ENCODE data around the gene RNF6. TPM values are rescaled to one million over a fixed set of nuclear protein-coding genes. Genes with fewer than 3 reads are reported as not detected.
A peak's percentile ranks its signal among the peaks of the same experiment; 100 is the strongest.

RNF6 gene
- total RNA-seq, result 10 to 100 TPM; 21.5 to 24.7 (median 21.8) TPM
- 11.1 TPM for polyA plus RNA-seq
- long read RNA-seq, donor 1, transcript RNF6-203 (5 exons, 3,706 nt), result major isoform, 32 of 57 reads
- long read RNA-seq, donor 1, transcript RNF6-201 (5 exons, 3,282 nt), result minor isoform, 14 of 57 reads
- long read RNA-seq, donor 1, partial matches to known transcripts, result 2 of 57 reads
- long read RNA-seq, donor 1, other reads (novel, unspliced or antisense), result 9 of 57 reads
- long read RNA-seq, donor 2, transcript RNF6-201 (5 exons, 3,282 nt), result minor isoform, 7 of 19 reads
- long read RNA-seq, donor 2, transcript RNF6-203 (5 exons, 3,706 nt), result major isoform, 9 of 19 reads
- long read RNA-seq, donor 2, partial matches to known transcripts, result 0 of 19 reads
- long read RNA-seq, donor 2, other reads (novel, unspliced or antisense), result 3 of 19 reads
- long read RNA-seq, donor 3, transcript RNF6-203 (5 exons, 3,706 nt), result major isoform, 83 of 195 reads
- long read RNA-seq, donor 3, transcript RNF6-201 (5 exons, 3,282 nt), result minor isoform, 71 of 195 reads
- long read RNA-seq, donor 3, partial matches to known transcripts, result 8 of 195 reads
- long read RNA-seq, donor 3, other reads (novel, unspliced or antisense), result 31 of 195 reads
- long read RNA-seq, donor 4, transcript RNF6-203 (5 exons, 3,706 nt), result major isoform, 19 of 36 reads
- long read RNA-seq, donor 4, transcript RNF6-201 (5 exons, 3,282 nt), result minor isoform, 8 of 36 reads
- long read RNA-seq, donor 4, partial matches to known transcripts, result 2 of 36 reads
- long read RNA-seq, donor 4, other reads (novel, unspliced or antisense), result 7 of 36 reads

GRCh38 chr13:26221721-26222519 lies at the start of gene RNF6:
Gene RNF6, minus strand, starts transcription at chr13:26222314. Its CDS starts 2,665 bp downstream, at chr13:26219649.
- no peaks in the 10 kb centered on the region for H3K9me3 ChIP-seq (ENCODE audit: control insufficient read depth, low read length)
- intact Hi-C loops (cut with DNase I), result no loop called here
- peak; percentile 94 to 98 (median 94) for DNase-seq
- H3K4me3 ChIP-seq (ENCODE audit: low read length), result peak within 1 kb of the TSS; percentile 76
- under 1% methylated on average over 67 of the region's 67 CpGs for WGBS
- peak within 1 kb of the TSS; percentile 96 for H3K27ac ChIP-seq (ENCODE audit: low read length)
- H3K27me3 ChIP-seq (ENCODE audit: control insufficient read depth, insufficient read depth), result no peaks in the 10 kb centered on the region
- no peaks in the 10 kb centered on the region for H3K4me1 ChIP-seq (ENCODE audit: control insufficient read depth, insufficient read depth, low read length)
- peak; percentile 99 for ATAC-seq

- H3K9me3 ChIP-seq (ENCODE audit: control insufficient read depth, low read length), result no peaks in the 10 kb centered on the region
- H3K27ac ChIP-seq (ENCODE audit: low read length), result no peak overlapping the region
- H3K4me3 ChIP-seq (ENCODE audit: low read length), result no peak overlapping the region
- H3K4me1 ChIP-seq (ENCODE audit: control insufficient read depth, insufficient read depth, low read length), result peaks cover 6% of the 10 kb centered on the region
- ATAC-seq, result no peak
- WGBS, result 93% methylated on average over 3 of the region's 3 CpGs
- H3K27me3 ChIP-seq (ENCODE audit: control insufficient read depth, insufficient read depth), result no peaks in the 10 kb centered on the region
- DNase-seq, result no peak
- intact Hi-C loops (cut with DNase I), result no loop called here
These were observed 48.6 kb upstream of the RNF6 start for GRCh38 chr13:26270707-26271106.

- Histone ChIP-seq H3K27ac (ENCODE audit: low read length) (no peak overlapping the region), H3K9me3 (ENCODE audit: control insufficient read depth, low read length) (no peaks in the 10 kb centered on the region), H3K4me1 (ENCODE audit: control insufficient read depth, insufficient read depth, low read length) (peaks cover 4% of the 10 kb centered on the region), H3K4me3 (ENCODE audit: low read length) (no peak overlapping the region), H3K27me3 (ENCODE audit: control insufficient read depth, insufficient read depth) (no peaks in the 10 kb centered on the region)
- intact Hi-C loops (cut with DNase I), result no loop called here
- WGBS, result 55% methylated on average over 3 of the region's 3 CpGs
- ATAC-seq (no peak), DNase-seq (no peak)
These were observed 44.2 kb upstream of the RNF6 start for GRCh38 chr13:26266311-26266710.

- Histone ChIP-seq H3K9me3 (ENCODE audit: control insufficient read depth, low read length) (no peaks in the 10 kb centered on the region), H3K4me3 (ENCODE audit: low read length) (no peak overlapping the region), H3K27ac (ENCODE audit: low read length) (no peak overlapping the region), H3K27me3 (ENCODE audit: control insufficient read depth, insufficient read depth) (no peaks in the 10 kb centered on the region), H3K4me1 (ENCODE audit: control insufficient read depth, insufficient read depth, low read length) (peaks cover 2% of the 10 kb centered on the region)
- ATAC-seq (no peak), DNase-seq (no peak)
- 96% methylated on average over 2 of the region's 2 CpGs for WGBS
- intact Hi-C loops (cut with DNase I), result no loop called here
These were observed 40.0 kb upstream of the RNF6 start for GRCh38 chr13:26262156-26262555.

GRCh38 chr13:26259634-26260033 lies 37.5 kb upstream of the RNF6 start:
- no peak for DNase-seq
- Histone ChIP-seq H3K4me3 (ENCODE audit: low read length) (no peak overlapping the region), H3K9me3 (ENCODE audit: control insufficient read depth, low read length) (no peaks in the 10 kb centered on the region), H3K4me1 (ENCODE audit: control insufficient read depth, insufficient read depth, low read length) (no peaks in the 10 kb centered on the region), H3K27me3 (ENCODE audit: control insufficient read depth, insufficient read depth) (no peaks in the 10 kb centered on the region), H3K27ac (ENCODE audit: low read length) (no peak overlapping the region)
- intact Hi-C loops (cut with DNase I), result no loop called here
- no peak for ATAC-seq
- WGBS, result 80% methylated on average over 3 of the region's 3 CpGs

GRCh38 chr13:26257049-26257448 lies 34.9 kb upstream of the RNF6 start:
- no peak overlapping the region for H3K4me3 ChIP-seq (ENCODE audit: low read length)
- no peak for DNase-seq
- no peaks in the 10 kb centered on the region for H3K27me3 ChIP-seq (ENCODE audit: control insufficient read depth, insufficient read depth)
- no peaks in the 10 kb centered on the region for H3K9me3 ChIP-seq (ENCODE audit: control insufficient read depth, low read length)
- no peak overlapping the region for H3K27ac ChIP-seq (ENCODE audit: low read length)
- no peak for ATAC-seq
- intact Hi-C loops (cut with DNase I), result no loop called here
- H3K4me1 ChIP-seq (ENCODE audit: control insufficient read depth, insufficient read depth, low read length), result no peaks in the 10 kb centered on the region
- WGBS, result 63% methylated on average over 2 of the region's 2 CpGs

- Histone ChIP-seq H3K27me3 (ENCODE audit: control insufficient read depth, insufficient read depth) (no peaks in the 10 kb centered on the region), H3K9me3 (ENCODE audit: control insufficient read depth, low read length) (no peaks in the 10 kb centered on the region), H3K4me3 (ENCODE audit: low read length) (peak overlapping the region; percentile 91), H3K4me1 (ENCODE audit: control insufficient read depth, insufficient read depth, low read length) (no peaks in the 10 kb centered on the region), H3K27ac (ENCODE audit: low read length) (no peak overlapping the region)
- intact Hi-C loops (cut with DNase I), result no loop called here
- ATAC-seq (no peak), DNase-seq (no peak)
- 40% methylated on average over 10 of the region's 10 CpGs for WGBS
These were observed 33.7 kb upstream of the RNF6 start for GRCh38 chr13:26255691-26256277.

GRCh38 chr13:26255115-26255514 lies 33.0 kb upstream of the RNF6 start:
- DNase-seq (no peak), ATAC-seq (no peak)
- intact Hi-C loops (cut with DNase I), result no loop called here
- Histone ChIP-seq H3K27ac (ENCODE audit: low read length) (no peak overlapping the region), H3K4me1 (ENCODE audit: control insufficient read depth, insufficient read depth, low read length) (no peaks in the 10 kb centered on the region), H3K27me3 (ENCODE audit: control insufficient read depth, insufficient read depth) (no peaks in the 10 kb centered on the region), H3K9me3 (ENCODE audit: control insufficient read depth, low read length) (no peaks in the 10 kb centered on the region), H3K4me3 (ENCODE audit: low read length) (peak overlapping the region; percentile 91)
- 3% methylated on average over 7 of the region's 7 CpGs for WGBS

- intact Hi-C loops (cut with DNase I), result no loop called here
- Histone ChIP-seq H3K4me1 (ENCODE audit: control insufficient read depth, insufficient read depth, low read length) (no peaks in the 10 kb centered on the region), H3K27ac (ENCODE audit: low read length) (peak overlapping the region; percentile 70), H3K4me3 (ENCODE audit: low read length) (peak overlapping the region; percentile 91), H3K9me3 (ENCODE audit: control insufficient read depth, low read length) (no peaks in the 10 kb centered on the region), H3K27me3 (ENCODE audit: control insufficient read depth, insufficient read depth) (no peaks in the 10 kb centered on the region)
- WGBS, result under 1% methylated on average over 35 of the region's 35 CpGs
- DNase-seq (peak; percentile 51 to 79 (median 78)), ATAC-seq (peak; percentile 63 to 71)
These were observed 32.5 kb upstream of the RNF6 start for GRCh38 chr13:26254583-26255111.

GRCh38 chr13:26253787-26254582 lies 31.9 kb upstream of the RNF6 start, which contains the start of gene CDK8:
Gene CDK8, plus strand, starts transcription at chr13:26254129. Its CDS starts 513 bp downstream, at chr13:26254642.
- WGBS, result under 1% methylated on average over 79 of the region's 79 CpGs
- peak within 1 kb of the TSS; percentile 91 for H3K4me3 ChIP-seq (ENCODE audit: low read length)

More at GRCh38 chr13:26253787-26254582, 31.9 kb upstream of the RNF6 start, which contains the start of gene CDK8:
- DNase-seq (peak; percentile 94 to 98 (median 97)), ATAC-seq (peak; percentile 97 to 98)
- intact Hi-C loops (cut with DNase I), result no loop called here
- no peaks in the 10 kb centered on the region for H3K27me3 ChIP-seq (ENCODE audit: control insufficient read depth, insufficient read depth)
- H3K9me3 ChIP-seq (ENCODE audit: control insufficient read depth, low read length), result no peaks in the 10 kb centered on the region
- no peaks in the 10 kb centered on the region for H3K4me1 ChIP-seq (ENCODE audit: control insufficient read depth, insufficient read depth, low read length)
- H3K27ac ChIP-seq (ENCODE audit: low read length), result peak within 1 kb of the TSS; percentile 86

Data from right cardiac atrium (tissue), 5 donors.